Mesenteric fat pad (tissue), 1 donor: ENCODE data around the gene ITGA8. TPM values are rescaled to one million over a fixed set of nuclear protein-coding genes. Genes with fewer than 3 reads are reported as not detected.
"Not testable (repeated sequence)": the region's sequence is repeated elsewhere in the genome, so short reads cannot be mapped to it uniquely, and the experiment has no call there.

Source experiments
- DNase-seq: peaks from one replicate; pipeline ENCODE4 v3.0.0-alpha.2; 2020; ENCODE audit warnings: low spot score
- total RNA-seq: library from RNA; stranded (reverse); fragmentation: NEBNext Ultra II Directional; extraction: Animal tissue kit (Norgen Biotek cat#: 25700); gene quantifications from one replicate; pipeline ENCODE4 v1.2.1, GENCODE V29; 2021
- donor health status: DM: yes; HTN: yes; CAD: no.

ITGA8 gene
- total RNA-seq, 1 donor from 2014 or later: 7.1 TPM

DNA sequence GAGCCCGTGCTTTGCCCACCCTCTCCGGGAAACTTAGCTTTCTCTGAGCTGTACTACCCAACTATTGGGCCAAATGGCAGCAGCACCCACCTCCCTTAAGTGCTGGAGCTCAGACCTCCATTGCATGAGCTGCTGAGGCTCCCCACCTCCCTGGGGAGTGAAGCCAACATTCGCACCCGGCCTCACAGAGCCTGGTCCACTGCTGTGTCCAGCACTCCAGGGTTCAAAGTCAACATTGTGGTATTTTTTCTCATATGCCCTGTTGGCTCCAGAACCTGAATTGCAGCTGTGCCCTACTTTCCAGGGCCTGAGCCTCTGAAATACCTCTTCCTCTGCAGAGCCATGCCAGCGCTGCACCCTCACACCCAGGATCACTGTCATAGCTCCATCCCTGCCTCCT is 29.7 kb downstream of the ITGA8 start:
- DNase-seq: no peak

DNA sequence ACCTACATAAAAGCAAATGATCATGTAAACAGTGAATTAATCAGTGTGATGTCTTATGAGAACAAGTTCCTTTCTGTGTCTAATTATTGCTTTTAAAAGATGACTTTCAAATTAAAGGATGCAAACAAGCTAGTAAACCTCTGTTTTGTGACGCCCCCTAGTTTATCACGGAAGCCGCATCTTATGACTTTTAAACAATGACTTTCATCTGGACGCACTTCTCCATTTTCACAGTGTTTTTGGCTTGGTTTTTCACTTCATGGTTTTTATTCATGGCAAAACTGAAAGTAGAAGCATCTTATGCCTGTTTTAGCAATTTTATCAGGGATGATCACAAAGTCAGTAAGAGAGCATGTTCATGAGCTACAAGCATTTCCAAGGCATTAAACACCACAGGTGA is 35.0 kb downstream of the ITGA8 start:
- no peak for DNase-seq

DNA sequence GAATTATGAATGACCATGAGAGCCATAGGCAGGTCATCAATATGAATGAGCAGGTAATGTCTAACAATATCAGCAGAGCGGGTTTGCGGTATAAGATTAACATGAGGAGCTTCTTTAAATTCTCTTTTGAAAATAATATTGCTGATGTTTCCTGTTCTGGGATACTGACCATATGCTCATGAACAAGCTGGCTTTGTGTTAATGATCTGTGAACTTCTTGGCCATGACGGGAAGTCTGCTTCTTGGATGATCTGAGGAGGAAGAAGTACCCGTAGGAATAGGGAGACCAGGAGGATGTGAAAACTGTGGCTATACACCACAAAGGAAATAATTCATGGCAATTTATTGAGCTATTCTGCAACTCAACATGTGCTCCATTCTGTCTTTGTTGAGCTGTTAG is 38.6 kb downstream of the ITGA8 start:
- DNase-seq: no peak

DNA sequence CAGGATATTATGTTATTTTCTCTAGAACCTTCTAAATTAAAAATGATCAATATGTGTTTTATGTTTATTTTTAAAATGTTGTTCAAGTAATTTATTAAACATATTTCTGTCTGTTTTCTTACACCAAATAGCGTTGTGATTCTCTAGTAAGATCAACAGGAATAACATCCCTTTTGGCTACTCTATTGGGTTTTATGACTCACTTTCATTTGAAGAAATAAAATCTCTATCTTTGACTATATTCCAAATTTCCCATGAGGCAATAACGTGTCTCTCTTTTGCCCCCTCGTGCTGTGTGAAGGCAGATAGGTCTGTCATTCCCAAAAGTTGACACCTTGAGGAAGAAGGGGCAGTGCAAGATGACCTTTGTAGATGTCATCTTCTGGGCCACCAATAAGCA is 40.9 kb downstream of the ITGA8 start:
- no peak for DNase-seq

DNA sequence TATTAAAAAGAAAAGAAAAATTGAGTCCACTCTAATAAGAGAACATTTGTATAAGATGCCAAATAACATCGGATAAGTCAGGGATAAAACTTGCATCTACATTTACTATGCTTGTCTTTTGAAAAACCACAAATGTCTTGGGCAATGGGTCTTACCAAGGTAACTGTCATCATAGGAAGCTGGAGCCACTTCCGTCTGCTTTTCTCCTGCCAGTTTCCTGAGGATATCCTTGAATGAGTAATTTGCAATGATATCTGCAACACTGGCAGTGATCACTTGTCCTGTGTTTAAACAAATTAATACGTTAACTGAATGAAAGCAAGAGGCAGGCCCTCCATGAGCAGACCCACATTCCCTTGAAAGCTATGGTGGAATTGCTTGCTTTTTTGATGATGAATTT is 47.3 kb downstream of the ITGA8 start:
- no peak for DNase-seq

DNA sequence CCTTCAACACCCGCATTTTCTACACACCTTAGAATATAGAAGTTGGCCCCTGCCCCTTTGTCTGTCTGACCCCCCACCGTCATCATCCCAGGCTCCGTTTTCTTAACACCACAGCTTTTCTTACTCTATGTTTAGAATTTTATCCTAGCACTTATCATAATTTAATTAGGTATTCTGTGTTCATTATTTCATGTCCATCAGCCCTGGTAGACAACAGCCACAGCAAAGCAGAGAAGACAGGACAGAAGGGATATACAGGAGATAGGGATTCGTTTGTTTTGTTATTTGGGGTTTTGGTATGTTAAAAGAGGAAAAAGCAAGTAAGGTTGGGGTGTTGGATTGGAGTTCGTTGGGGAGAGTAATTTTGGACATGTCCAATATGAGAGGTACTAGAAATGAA is 48.8 kb downstream of the ITGA8 start:
- DNase-seq: no peak

DNA sequence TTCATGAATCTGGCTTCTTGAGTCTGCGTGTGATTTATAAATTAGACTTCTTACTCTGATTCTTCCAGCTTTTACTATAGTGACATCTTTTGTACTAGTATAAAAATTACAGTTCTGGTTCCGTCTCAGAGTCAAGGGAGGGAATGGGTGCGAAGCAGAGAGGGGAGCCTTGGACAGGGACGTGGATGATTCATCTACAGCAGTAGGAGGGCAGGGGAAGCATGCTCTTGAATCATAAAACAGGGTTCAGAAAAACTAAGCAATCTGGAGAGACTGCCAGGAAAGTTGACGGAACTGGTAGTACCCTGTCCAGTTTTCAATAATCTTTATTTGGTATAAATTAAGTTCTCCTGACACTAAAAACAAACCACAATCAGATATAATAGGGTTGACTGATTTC is 58.1 kb downstream of the ITGA8 start:
- no peak for DNase-seq

DNA sequence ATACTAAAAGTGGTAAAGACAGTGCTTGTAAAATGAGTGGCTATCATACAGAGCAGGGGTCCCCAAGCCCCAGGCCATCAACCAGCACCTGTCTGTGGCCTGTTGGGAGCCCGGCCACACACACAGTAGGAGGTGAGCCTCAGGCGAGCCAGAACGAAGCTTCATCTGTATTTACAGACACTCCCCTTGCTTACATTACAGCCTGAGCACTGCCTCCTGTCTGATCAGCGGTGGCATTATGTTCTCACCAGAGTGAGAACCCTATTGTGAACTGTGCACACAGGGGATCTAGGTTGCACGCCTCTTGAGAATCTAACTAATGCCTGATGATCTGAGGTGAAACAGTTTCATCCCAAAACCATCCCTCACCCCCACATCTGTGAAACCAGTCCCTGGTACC is 58.7 kb downstream of the ITGA8 start:
- DNase-seq: no peak

DNA sequence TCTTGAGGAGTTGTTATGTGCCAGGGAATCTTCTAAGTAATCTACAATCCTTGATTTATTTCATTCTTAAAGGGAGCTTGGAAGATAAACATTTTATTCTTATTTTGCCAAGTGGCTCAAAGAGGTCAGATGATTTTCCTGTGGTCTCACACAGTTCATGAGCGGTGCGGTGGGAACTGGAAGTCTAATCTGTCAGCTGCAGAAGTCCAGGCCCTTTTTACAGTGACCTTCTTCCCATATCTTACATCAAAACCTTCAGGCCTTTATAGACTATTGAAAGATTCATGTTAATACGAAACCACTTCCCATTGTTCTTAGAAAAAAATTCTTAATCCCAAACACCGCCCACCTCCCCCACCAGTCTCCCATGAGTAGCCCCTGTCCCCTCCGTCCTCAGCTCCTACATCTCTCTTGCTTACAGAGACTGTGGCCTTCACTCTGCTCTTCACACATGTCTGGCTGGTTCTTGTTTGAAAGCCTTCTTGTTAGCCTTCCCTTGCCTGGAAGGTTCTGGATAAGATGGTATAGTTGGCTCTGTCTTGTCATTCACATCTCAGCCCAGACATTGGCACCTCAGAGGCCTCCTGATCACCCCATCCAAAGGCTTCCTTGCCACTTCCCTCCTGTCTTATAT is 61.5 kb downstream of the ITGA8 start:
- no peak for DNase-seq

DNA sequence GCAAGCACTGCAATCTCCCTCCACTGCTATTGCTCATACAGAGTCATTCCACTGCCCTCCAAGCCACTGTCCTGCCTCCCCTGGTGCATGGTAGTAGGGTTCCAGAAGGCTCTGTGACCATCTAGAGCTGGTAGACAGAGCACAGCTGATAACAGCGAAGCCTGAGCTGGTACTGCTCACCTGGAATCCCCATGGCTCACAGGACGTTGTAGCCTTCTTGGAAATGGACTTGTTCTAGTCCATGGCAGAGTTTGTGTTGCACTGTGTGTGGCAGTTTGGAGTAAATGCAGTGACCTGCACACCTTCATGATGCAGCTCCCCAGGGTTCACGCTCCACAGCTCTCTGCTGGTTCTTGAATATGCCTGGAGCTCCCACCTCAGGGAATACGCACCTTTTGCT is 67.0 kb downstream of the ITGA8 start:
- DNase-seq: no peak

DNA sequence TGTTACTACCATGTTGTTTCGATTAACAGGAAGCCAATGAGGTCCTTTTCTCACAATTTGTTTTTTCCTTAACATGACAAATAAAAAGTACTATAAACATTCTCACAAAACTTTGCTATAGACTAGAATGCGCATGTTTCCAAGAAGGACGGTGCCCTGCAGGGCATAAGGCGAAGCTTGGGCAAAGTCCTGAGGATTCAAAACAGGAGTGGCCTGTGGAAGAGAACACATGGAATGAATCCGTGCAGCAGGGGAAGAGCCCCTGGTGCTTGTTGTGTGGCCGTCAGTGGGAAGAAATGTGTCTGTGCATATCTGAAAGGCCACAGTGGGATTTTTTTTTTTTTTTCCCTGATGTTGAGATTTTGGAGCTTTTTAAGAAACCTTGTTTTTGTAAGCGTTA is 67.6 kb downstream of the ITGA8 start:
- DNase-seq: no peak

DNA sequence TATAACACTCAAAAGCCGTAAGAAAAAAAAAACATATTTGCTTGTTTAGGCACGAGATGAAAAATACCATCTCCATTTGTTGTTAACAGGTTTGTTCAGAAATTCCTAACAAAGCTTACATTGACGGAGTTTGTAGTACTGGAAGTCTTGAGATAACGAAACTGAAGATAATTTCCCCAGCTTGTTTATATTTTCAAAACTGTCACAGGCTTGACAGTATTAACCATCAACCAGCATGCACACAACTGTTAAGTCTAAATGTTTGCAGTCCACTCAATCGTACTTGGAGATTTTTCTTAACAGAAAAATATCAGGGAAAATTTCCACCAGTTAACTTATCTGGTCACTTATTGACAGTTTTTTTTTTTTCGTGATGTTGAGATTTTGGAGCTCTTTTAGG is 68.5 kb downstream of the ITGA8 start:
- no peak for DNase-seq

DNA sequence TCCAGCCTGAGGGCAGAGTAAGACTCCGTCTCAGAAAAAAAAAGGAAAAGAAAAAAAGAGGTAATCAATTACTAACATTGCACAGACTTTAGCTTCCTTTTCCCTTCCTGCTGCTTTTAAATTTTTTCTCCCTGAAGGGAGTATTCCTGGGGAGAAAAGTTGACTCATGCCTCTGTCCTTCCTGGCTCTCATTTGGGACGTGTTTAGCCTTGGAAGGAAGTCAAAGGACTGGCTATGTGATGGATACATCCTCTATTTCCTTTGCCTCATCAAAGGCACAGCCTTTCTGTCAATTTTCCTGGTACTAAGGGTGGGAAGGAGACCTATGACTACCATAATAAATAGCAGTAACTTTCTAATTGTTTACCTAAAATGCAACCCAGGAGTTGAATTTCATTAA is 77.6 kb downstream of the ITGA8 start:
- DNase-seq: no peak

DNA sequence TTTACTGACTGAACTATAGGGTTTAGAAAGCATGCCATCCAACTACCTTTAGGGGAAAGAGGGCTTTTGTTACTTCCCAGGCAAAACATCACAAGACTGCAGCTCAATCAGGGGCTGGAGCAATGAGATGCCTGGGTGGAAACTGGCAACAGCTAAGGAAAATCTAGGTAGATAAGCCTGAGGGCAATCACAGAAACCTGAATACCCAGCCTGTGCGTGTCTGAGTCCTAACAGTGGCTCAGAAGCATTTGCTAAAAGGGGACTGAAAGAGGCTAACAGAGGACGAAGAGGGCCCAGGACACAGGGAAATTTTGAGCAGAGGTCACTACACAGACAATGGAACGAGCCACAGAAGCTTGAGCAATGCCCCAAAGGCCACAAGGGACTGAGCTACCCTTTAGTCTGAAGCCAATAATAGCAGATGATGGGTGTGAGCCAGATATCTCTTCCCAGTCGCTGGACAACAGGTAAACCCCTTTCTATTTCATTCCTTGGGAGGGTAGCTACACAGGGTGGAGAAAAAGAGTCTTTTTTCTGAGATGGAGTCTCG is 79.1 kb downstream of the ITGA8 start:
- no peak for DNase-seq

DNA sequence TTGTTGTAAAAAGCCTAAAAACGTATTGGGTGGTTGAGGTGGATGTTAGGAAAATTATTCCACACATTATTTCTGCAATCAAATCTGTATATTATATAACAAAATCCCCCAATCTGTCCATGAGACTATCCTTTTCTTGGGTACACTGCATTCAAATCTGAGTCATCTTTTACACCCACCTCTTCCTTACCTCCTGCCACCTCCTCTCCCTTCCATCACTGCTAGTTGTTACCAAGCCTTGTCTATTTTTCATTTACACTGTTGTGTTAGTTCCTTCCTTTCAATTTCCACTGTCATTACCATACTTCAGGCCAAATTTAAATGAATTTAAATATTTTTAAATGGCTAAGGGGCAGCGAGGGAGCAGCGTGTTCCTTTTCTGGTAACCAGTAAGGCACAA is 83.3 kb downstream of the ITGA8 start:
- no peak for DNase-seq

DNA sequence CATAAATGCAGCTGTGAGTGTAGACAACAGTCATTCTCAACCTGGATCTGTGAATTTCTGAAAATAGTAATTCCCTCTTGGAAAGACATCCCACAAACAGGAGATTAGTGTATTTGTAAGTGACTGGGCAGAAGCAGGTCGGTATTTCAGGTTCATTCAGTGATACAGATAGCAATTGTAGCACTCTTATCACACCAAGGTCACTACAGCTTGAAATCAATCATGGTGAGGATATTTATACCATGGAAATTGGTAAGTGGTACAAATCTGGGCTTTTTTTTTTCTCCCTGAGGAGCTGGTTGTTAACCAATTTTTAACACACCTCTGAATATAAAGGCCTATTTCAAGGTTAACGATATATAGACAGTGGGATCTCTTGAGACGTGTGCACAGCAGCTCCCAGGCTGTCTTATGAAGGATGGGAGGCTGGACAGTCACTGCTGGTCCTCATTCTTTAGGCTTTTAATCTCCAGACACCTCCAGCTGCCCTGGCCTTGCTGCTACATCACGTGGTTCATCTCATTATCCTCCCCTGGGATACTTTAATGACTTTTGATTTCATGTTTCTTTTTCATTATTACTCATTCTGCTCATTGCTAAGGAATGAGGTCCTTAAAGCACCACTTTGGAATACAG is 87.1 kb downstream of the ITGA8 start:
- DNase-seq: no peak

DNA sequence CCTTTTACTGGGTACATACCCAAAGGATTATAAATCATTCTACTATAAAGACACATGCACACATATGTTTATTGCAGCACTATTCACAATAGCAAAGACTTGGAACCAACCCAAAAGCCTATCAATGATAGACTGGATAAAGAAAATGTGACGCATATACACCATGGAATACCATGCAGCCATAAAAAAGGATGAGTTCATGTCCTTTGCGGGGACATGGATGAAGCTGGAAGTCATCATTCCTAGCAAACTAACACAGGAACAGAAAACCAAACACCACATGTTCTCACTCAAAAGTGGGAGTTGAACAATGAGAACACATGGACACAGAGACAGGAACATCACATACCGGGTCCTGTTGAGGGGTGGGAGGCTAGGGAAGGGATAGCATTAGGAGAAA is 88.5 kb downstream of the ITGA8 start:
- not testable (repeated sequence) for DNase-seq

DNA sequence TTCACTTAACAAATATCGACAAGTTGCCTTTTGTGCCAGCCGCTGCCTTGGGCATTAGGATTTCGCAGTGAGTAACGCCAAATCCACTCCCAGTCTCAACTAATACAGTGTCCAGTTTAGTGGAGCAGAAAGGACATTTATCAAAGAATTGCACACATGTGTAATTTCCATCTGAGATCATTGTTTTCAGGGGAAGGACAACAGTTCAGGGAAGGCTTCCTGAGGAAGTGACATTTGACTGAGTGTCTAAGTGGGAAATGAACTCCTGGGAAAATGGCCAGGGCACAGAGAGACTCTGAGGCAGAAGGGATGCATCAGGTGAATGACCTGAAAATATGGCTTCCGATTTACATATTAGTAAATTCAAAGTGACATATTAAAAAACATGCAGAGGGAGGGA is 89.4 kb downstream of the ITGA8 start:
- DNase-seq: no peak

DNA sequence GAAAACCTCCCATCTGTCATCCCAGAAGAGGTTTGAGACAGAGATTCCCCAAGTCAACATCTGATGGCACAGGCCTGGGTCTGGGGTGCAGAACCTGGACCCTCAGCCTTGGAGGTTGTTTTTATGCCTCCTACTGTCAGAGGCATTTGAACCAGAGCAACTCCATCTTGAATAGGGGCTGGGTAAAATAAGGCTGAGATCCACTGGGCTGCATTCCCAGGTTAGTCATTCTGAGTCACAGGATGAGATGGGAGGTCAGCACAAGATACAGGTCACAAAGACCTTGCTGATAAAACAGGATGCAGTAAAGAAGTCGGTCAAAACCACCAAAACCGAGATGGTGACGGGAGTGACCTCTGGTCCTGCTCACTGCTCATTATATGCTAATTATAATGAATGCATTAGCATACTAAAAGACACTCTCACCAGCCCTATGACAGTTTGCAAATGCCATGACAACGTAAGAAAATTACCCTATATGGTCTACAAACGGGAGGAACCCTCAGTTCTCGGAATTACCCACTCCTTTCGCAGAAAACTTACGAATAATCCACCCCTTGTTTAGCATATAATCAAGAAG is 92.0 kb downstream of the ITGA8 start:
- no peak for DNase-seq

DNA sequence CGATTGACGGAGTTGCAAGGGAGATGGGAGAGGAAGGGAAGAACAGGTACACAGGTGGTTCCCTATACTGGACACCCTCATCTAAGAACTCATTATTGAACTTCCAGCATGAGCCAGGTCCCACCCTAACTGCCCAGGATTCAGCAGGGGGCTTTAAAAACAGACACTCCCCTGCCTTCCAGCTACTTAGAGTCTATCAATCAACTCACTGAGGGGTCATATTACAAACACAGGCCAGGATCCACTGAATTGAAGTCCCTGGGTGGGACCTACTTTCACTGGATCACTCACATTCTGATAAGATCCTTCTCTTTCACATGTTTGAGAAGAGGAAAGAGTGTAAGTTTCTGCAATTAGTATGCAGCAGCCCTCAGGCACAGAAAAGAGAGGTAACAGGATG is 92.8 kb downstream of the ITGA8 start:
- no peak for DNase-seq

DNA sequence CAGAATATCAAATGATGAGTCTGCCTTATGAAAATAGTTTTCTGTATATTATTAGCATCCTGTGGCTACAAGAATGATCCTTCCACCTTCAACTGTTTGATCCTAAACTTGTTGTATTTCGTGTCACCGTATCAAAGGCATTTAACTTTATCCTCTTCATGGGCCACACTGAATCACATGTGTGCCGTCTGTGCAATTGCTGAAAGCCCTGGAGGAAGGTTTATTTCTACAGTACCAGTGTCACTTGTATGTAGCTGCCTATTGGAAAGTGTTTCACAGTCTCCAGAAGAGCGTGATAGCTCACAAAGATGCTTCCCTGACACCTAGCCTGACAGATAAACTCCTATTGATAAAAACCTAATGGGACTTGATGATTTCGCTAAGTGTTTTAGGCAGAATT is 94.5 kb downstream of the ITGA8 start:
- DNase-seq: no peak

DNA sequence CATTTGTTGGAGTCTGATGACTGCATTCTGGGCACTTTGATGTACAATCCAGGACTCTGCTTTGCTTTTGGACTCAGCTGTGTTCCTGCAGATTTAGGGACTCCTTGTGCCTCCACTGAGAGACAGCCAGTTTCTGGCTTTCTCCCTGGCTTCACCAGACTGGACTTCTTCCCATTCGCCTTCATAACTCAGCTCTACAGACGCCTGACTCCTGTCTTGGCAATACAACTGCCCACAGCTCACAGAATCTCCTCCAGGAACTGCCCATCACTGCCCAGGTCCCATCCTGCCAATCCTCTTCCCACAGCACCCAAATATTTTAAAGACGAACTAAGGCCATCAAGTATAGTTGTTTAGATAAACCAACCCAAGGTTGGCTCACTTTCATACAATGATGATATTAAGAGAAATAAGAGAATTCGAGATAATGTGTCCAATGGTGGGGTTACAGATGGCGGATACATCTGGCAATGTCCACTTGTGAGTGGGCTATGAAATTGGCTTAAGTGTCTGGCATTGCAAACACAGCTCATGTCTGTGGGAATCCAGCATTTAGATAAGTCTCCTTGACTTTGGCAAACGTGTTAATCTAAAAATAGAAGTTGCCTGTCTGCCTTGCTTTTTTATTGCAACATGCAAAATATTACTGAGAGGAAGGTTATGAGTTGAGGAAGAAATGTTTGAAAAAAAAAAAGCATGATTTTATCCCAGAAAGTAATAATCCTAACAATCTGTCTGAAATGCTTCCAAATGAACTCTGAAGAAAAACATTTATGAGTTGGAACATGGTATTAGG is 95.1 kb downstream of the ITGA8 start:
- DNase-seq: no peak
